HL-60/S4 treated with phorbol 12-myristate 13-acetate at 8.2 ng/mL for 4 days and 3 days (cell line): ENCODE measurements around the gene CD40LG.

Experiments used
- in situ Hi-C: fragments of 300-500 bp; cut with MboI; formaldehyde crosslinking; loops from 2 replicates; pipeline ENCODE4 v1.15.0; 2022; ENCODE audit warnings: low sequenced_read_pairs

CD40LG gene

DNA sequence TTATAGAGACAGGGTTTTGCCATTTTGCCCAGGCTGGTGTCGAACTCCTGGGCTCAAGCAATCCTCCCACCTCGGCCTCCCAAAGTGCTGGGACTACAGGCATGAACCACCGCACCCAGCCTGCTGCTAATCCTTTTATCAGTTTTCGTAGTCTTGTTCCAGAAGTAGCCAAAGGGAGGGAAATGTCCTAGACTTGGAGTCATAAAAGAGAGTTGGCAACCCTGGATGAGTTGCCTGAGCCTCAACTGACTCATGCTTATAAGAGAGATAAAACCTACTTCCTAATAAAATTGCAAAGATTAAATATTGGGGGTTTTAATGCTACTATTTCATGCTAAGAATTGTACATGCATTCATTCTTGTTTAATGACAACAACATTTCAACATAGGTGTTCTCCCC is 44.3 kb downstream of the CD40LG start:
- in situ Hi-C loops: no loop called here

- in situ Hi-C loops: no loop called here
These were observed 46.6 kb downstream of the CD40LG start for GRCh38 chrX:136694431-136695087.

DNA sequence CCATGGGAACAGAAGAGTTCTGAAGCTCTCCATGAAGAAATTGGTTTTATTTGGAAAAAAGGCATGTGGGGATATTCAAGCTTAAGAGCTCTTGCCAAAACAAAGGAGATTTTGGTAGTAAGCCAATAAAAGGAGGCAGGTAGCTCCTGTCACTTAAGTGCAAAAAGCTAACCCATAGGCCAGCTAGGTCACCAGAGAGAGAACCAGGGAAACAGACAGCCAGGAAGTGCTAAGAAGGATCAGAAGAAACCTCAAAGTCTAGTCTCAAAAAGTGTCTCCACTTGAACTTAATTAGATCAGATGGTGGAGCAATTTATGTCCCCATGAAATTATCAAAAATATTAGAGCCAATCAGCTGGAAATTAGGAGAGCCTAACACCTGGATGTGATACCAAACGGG is 49.2 kb downstream of the CD40LG start:
- in situ Hi-C loops: no loop called here

DNA sequence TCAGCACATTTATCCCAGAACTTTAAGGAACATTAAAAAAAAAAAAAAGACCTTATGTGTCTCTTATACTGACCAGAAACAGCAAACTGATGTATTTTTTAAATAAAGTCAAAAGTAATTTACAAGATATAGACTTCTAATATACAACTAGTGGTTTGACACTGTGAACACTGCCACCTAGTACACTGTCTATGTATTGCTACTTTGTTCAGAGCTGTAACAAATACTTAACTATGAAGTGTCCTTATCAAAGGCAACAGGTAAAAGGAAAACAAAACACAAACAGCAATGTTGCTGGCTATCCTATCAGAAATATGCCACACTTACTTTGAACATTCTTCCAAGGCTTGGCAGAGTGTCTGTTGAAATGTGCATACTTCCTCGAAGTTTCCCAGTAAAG is 60.4 kb downstream of the CD40LG start:
- in situ Hi-C loops: no loop called here
